HG02981 (cell line): ENCODE measurements around the gene PAFAH1B2.
"Not testable (repeated sequence)": the region's sequence is repeated elsewhere in the genome, so short reads cannot be mapped to it uniquely, and the experiment has no call there.

Experiments used
- ATAC-seq: cut with Tn5 transposase; IDR thresholded peaks from one replicate; pipeline ENCODE4 v1.9.1; 2021; ENCODE audit warnings: mild to moderate bottlenecking, moderate library complexity; ENCODE audit not compliant: unreplicated experiment

PAFAH1B2 gene

DNA sequence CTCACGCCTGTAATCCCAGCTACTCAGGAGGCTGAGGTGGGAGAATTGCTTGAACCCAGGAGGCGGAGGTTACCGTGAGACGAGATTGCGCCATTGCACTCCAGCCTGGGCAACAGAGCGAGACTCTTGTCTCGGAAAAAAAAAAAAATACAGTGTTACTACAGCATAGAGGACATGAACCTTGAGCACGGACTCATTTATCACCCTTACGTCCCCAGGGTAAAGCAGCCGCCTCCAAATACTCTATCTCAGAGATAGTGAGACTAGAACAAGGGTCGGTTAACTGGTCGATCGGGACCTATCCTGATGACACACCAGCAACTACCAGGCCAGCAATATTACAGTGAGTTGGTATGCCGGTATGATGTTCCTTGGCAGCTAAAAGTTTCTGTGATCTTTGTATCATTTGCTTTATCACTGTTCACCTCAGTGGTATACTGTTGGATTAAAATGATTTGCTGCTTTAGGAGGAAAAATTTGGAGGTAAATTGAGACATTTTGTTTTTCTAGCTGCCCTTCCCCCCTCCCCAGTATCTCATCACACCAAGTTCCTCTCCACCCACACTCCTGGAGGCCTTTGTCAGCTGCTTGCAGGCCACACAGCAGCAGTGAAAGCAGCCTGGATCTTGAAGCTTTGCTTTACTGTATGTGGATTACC lies 27.4 kb downstream of the PAFAH1B2 start:
- ATAC-seq = no peak

DNA sequence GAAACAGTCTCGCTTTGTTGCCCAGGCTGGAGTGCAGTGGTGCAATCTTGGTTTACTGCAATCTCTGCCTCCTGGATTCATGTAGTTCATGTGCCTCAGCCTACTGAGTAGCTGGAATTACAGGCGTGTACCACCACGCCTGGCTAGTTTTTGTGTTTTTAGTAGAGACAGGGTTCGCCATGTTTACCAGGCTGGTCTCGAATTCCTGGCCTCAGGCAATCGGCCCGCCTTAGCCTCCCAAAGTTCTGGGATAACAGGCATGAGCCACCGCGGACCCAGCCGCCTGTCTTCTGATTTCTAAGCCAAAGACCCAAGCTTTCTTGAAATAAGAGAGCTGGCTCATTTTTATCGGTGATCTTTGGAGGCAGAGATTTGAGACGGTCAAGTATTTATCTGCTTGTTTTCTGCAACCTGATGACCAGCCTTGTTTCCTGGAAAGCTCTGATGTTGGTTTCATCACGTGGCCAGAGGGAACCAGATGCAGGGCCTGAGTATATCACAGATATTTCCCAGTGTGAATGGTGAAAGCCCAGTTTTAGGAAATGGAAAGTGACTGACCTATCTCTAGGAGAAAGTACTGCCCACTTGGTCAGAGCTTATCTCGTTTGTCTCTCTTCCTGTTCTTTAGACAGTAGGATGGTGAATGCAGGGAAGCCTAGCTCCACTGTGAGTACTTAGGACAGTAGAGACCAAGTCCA lies 28.8 kb downstream of the PAFAH1B2 start:
- ATAC-seq = no peak

DNA sequence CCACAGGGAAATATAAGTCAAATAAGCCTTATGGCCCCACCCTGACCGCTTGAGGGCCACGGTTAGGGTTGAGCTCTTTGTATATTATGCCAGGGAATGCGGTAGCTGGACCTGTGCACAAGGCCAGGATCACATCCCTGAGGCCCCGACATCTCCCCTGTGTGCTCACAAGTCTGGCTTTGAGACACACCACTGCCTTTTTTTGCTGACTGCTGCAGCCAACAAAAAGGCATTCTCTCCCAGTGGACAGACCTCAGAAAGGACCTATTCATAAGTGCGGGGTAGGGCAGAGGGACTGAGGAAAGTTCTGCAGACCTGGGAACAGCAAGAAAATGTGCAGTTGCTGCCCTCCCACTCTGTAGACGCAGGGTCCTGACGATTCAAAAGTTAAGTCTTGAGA lies 31.0 kb downstream of the PAFAH1B2 start:
- ATAC-seq = no peak

DNA sequence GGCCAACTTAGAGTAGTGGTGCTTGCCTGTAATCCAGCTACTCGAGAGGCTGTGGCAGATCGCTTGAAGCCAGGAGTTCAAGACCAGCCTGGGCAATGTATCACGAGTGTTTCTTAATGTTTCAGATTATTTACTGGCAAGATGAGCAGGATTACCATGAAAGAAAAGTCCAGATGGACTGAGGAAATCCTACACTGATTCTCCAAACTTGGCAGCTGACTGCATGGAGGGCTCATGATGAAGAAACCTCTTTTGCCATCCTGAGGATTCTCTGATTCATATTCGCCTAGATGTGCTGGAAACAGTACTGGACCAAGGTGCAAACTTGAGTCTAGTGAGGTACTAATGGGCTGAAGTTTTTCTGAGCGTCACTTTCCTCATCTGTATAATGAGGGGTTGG lies 31.7 kb downstream of the PAFAH1B2 start:
- no peak for ATAC-seq

DNA sequence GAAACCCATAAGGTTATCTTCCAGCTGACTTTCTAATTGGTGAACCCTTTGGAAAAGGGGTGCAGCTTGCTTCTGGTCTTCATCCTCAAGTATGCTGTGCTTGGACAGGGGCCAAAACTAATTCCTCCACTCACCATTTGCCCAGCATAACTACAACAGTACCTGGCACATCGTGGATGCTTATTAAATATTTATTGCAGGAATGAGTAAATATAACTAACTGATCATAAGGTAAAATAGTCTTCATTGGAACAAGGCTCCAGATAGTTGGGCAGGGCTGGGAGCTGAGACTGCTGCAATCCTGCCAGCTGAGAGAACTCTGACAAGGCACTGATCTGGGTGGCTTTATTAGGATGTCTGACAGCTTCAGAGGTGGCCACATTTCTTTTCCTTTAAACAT lies 32.1 kb downstream of the PAFAH1B2 start:
- no peak for ATAC-seq

DNA sequence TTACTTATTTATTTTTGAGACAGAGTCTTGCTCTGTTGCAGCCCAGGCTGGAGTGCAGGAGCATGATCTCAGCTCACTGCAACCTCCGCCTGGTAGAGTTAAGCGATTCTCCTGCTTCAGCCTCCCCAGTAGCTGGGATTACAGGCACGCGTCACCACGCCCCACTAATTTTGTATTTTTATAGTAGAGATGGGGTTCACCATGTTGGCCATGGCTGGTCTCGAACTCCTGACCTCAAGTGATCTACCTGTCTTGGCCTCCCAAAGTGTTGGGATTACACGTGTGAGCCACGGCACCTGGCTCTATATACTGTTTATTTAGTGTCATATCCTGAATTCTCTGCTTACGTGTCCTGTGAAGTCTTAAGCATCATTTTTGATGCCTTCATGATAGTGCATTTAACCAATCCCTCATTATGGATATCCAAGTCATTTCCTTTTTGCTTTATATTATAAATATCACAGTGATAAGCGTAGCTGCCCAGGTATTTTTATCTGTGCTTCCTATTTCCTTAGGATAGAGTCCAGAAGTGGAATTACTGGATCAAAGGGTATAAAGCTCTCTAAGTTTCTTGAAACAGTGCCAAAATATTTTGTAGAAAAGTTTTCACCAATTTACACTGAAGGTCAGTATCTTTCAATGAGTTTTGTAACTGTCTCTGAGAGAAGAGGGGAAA lies 33.6 kb downstream of the PAFAH1B2 start:
- ATAC-seq = no peak

DNA sequence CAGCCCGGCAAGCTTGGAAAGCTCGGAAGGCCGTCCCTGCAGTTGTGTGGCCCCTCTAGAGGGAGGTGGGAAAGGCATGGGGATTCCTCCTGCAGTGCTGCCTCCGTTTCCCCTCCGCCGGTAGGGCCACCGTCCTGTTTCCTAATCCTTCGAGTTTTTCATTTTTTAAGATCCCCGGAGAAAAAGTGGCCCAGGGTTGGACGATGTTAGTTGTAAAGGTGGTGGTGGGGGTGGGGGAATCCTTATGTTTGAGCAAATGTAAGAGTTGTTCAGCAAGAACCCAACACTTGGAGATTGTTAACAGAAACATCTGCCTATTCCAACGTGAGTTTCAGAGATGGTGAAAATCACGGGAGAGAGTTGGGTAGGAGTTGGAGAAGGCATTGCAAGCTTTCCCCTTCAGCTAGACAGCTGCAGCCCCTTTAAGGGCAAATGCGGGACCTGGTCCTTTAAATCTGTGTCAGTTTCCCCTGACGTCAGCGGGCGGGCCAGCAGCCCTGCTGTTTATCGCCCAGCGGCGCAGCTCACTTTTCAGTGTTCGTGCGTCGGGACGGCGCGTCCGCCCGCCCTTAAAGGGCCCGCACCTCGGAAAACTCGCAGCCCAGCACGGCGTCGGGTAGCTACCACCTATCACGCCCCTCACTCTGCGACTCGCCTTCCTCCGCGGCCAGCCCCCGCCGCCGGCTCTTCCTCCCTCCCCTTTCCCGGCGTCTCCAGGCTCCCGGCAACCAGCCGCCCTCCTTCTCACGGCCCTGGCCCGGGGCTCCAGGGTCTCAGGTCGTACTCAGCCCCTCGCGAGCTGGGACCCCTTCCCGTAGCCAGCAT lies 34.3 kb downstream of the PAFAH1B2 start, which contains the start of gene SIDT2:
TSS of gene SIDT2 (plus strand) at position 534 of the 825 bp plus-strand sequence. CDS start 521 bp downstream, outside the sequence.
- peak; percentile 89 for ATAC-seq

DNA sequence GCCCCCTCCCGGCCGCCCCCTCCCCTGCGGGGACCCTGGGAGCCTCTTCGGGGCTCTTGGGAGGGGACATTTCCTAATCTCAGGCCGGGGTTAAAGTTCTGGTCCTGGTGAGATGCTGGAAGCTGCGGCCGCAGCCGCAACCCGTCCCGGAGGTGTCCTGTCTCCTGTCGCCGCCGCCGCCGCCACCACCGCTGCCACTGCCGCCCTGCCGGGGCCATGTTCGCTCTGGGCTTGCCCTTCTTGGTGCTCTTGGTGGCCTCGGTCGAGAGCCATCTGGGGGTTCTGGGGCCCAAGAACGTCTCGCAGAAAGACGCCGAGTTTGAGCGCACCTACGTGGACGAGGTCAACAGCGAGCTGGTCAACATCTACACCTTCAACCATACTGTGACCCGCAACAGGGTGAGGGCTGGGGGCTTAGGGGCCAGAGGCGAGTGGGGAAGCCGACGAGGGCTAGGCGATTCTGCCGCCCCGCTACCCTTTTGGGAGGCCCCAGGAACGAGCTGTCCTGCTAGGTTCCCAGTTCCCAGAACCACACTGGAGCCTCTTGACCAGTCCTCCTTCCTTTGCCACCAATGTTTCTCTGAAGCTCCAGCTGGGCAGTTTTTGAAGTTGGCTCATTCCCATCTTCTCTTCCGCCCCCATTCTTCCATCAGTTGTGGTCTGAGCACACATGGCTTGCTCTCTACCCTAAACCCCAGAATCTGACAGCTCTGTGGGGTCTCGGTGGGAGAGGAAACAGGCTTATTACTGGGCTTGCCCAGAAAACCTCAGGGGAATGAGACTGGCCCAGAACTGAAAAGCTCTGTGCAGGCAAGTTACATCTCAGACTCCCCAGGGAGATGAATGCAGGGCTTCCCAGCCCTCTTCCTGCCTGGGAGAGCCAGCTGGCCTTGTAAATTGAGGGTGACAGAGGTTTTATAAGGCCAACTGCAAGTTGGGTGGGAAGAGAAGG lies 35.2 kb downstream of the PAFAH1B2 start:
- ATAC-seq = peak; percentile 24

DNA sequence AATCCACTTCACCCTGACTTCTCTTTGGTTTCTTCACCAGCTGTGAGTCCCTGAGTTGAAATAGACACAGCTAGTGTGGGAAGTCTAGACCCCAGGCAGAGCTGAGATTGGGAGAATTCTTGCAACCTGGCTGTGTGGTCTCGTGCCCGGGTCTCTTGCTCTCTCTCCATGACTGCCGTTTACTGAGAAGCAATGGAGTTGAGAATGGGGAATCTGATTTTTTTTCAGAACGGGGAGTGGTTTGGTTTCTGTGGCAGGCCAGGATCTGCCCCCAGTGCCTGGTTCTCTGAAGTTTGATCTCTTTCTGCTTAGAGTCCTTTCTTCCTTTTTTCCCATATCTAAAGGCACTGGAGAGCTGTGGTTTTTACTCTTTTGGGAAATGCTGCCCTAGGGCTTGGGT lies 35.9 kb downstream of the PAFAH1B2 start:
- no peak for ATAC-seq

DNA sequence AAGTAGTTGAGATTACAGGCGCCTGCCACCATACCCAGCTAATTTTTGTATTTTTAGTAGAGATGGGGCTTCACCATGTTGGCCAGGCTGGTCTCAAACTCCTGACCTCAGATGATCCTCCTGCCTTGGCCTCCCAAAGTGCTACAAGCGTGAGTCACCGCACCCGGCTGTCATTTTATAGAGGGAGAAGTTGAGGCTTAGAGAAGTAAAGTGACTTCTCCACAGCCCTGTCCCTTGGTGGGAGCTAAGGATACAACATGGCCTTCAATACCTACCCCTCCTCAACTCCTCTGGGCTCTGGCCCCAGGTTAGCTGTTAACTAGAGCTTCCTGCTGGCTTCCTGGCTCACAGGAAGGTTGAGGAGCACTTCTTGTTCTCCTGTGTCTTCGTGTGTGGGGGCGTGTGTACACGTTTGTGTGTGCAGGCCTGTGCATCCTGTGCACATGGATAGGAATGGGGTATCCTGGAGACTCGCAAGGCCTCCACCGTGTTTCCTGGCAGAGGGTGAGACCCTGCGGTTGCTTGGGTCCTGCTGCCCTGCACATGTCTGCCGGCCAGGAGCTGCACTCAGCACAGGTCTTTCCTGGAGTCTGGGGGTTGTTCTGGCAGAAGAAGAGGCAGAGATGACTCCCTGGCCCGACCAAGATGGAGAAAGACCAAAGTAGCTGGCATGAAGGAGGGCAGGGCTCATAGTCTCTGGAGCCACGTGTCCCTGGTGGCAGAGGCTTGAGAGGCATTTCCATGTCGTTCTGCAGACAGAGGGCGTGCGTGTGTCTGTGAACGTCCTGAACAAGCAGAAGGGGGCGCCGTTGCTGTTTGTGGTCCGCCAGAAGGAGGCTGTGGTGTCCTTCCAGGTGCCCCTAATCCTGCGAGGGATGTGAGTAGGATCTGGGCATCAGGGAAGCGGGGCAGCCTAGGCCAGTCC lies 36.8 kb downstream of the PAFAH1B2 start:
- peak; percentile 24 for ATAC-seq

DNA sequence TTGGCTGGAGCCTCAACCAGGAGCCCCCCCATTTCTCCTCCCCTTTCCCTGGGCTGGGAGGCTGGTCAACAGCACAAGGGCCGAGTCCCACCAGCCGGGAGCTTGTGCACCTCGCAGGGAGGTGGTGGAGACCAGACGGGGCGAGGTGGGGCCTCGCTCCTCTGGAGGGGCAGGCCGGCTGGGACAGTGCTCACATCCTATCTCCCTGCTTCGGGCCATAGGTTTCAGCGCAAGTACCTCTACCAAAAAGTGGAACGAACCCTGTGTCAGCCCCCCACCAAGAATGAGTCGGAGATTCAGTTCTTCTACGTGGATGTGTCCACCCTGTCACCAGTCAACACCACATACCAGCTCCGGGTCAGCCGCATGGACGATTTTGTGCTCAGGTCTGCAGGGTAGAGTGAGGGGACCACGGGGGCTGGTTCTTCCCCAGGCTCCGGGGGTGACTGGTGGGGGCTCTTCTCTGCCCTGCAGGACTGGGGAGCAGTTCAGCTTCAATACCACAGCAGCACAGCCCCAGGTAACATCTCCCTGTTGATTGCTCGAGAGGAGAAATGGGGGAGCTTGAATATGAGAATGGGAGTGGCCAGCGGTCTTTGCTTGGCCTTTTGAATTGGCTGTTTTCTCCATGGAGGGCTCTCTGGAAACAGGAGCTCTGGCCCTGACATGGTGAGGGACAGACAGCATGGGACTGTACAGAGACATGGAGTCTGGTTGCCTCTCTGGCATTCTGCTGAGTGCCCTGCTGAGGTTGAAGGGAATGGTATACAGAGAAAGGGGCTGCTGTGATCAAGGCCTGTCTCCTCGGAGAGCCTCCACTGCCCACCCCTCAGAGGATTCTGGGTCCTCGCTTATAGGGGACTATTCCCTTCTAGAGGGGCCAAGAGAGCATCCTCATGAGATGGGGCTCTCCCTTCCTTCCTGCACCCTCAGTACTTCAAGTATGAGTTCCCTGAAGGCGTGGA lies 37.8 kb downstream of the PAFAH1B2 start:
- no peak for ATAC-seq

DNA sequence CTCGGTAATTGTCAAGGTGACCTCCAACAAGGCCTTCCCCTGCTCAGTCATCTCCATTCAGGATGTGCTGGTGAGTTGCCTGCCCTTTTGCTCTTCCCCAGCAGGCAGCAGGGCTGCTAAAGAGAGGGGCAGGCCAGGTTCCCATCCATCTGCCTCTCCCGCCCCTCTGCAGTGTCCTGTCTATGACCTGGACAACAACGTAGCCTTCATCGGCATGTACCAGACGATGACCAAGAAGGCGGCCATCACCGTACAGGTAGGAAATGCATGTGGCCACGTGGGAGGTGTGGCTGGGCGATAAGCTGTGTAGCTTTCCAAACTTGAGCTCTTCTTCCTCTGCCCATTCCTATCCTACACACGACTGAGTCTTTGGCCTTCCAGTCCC lies 38.5 kb downstream of the PAFAH1B2 start:
- no peak for ATAC-seq

DNA sequence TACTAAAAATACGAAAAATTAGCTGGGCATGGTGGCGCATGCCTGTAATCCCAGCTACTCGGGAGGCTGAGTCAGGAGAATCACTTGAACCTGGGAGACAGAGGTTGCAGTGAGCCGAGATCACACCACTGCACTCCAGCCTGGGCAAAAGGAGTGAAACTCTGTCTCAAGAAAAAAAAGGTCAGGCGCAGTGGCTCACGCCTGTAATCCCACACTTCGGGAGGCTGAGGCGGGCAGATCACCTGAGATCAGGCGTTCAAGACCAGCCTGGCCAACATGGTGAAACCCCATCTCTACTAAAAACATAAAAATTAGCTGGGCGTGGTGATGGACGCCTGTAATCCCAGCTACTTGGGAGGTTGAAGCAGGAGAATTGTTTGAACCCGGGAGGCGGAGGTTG lies 39.1 kb downstream of the PAFAH1B2 start:
- ATAC-seq = not testable (repeated sequence)

DNA sequence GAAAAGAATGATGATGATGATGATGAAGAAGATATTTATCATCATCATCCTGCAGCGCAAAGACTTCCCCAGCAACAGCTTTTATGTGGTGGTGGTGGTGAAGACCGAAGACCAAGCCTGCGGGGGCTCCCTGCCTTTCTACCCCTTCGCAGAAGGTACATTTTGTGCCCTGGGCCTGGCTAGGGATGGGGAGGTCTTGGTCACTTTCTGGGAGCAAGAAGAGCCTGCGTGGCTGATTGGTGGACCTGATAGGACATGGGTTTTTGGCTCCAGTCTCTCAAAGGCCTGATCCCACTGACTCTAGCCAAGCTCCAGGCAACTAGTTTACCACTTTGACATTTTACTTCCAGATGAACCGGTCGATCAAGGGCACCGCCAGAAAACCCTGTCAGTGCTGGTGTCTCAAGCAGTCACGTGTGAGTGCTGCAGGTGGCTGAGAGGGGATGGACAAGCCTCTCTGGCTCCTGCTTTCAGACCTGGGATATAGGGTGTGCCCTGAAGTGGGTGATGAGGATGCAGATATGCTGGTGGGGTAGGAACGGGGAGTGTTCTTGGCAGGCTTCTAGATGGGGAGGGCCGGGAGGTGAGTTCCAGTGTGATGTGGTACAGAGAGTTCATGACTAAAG lies 39.8 kb downstream of the PAFAH1B2 start:
- ATAC-seq = no peak

DNA sequence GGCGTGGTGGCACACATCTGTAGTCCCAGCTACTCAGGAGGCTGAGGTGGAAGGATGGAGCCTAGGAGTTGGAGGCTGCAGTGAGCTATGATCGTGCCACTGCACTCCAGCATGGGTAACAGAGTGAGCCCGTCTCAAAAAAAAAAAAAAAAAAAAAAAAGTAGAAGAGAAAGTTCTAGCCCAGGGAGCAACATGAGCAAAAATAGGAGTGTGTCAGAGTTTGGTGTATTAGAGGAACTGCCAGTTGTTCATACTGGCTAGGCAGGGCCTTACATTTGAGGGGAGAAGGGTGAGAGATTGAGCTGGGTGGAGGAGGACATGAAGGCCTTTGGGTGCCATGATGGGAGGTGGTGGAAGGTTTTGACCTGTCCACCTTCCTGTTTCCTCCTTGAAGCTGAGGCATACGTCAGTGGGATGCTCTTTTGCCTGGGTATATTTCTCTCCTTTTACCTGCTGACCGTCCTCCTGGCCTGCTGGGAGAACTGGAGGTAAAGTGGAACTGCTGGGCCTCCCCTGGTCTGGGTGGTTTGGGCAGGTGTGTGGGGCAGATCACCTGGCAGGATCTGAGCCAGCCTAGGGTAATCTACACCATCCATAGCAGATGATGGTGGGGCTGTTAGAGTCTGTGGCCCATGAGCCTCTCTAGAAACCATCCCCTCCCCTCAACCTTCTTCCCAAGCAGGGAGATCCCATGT lies 41.8 kb downstream of the PAFAH1B2 start:
- no peak for ATAC-seq

DNA sequence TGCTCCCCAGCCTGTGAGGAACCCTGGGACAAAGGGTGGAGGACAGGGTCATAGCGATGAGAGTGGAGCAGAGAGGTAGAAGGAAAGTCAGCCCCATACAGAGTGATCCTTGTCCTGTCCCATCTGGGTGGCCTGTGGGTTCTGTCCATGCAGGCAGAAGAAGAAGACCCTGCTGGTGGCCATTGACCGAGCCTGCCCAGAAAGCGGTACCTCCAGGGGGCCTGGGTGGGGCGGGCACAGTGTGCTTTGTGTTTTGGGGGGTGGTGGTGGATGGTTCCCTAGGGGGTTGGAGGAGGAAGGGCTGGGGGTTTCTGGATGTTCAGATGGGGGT lies 42.3 kb downstream of the PAFAH1B2 start:
- no peak for ATAC-seq

DNA sequence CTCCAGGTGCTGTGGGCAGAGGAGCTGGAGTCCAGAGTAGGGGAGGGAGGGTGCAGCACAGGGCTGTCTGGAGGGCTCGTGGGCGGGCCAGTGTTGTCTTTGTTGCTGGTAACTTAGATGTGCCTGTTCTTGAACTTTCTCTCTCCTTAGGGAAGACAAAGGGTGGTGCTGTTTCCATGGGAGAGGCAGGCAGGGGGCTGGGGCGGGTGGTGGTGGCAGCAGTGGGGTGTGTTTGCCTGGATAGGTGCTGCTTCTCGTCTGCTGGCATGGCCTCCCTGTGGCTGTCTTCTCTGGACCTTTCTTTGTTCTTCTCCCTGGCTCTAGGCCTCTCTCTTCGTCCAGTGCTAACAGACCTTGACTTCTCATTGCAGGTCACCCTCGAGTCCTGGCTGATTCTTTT lies 42.9 kb downstream of the PAFAH1B2 start:
- no peak for ATAC-seq
